HG02678 (cell line): Measurements from ENCODE around the gene UGT1A1.

Experiments
- ATAC-seq: cut with Tn5 transposase; IDR thresholded peaks from one replicate; pipeline ENCODE4 v1.9.1; 2021; ENCODE audit warnings: mild to moderate bottlenecking, moderate library complexity; ENCODE audit not compliant: unreplicated experiment

Gene UGT1A1

DNA sequence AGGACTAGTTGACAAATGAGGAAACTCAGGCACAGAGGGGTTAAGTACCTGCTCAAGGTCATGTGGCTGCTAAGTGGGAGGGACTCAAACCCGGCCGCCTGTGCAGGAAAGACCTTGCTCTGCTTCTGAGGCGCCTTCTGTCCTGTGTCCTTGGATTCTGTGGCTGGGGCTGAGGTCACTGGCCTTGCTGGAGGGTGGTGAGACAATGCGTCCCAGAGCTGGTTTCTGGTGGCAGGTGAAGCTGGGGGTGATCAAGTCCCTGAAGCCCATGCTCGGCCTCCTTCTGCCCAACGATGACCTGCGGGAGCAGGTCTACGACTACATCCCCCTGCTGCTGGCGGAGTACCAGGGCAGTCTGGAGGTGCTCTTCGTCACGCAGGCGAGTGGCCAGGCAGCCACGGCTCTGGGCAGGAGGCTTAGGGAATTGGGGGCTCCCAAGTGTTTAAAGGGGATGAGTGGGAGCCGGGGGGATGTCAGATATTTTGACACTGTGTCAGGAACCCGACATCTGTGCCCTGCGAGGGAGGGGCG, 34.1 kb downstream of the UGT1A1 start:
- no peak for ATAC-seq

DNA sequence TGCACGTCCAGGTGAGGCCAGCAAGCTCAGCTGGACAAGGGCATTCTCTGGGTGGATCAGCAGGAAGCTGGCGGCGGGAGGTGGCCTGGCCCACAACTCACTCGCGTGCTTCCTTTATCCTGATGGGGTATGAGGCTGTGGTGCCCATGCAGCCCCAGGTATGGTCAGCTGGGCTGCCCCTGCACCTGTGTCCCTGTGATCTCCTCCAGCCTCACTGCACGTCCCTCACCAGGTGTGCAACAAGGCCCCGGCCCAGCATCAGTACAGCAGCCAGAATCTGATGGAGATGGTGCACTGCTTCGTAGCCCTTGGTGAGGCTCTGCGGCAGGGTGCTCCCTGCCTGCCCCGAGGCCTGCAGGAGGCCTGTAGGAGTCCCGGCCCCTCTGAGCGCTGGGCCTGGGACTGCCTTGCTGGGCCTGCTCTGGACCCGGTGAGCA, 35.7 kb downstream of the UGT1A1 start:
- ATAC-seq, result no peak

GRCh38 chr2:233796254-233796653, 36.2 kb downstream of the UGT1A1 start:
- ATAC-seq, result no peak

DNA sequence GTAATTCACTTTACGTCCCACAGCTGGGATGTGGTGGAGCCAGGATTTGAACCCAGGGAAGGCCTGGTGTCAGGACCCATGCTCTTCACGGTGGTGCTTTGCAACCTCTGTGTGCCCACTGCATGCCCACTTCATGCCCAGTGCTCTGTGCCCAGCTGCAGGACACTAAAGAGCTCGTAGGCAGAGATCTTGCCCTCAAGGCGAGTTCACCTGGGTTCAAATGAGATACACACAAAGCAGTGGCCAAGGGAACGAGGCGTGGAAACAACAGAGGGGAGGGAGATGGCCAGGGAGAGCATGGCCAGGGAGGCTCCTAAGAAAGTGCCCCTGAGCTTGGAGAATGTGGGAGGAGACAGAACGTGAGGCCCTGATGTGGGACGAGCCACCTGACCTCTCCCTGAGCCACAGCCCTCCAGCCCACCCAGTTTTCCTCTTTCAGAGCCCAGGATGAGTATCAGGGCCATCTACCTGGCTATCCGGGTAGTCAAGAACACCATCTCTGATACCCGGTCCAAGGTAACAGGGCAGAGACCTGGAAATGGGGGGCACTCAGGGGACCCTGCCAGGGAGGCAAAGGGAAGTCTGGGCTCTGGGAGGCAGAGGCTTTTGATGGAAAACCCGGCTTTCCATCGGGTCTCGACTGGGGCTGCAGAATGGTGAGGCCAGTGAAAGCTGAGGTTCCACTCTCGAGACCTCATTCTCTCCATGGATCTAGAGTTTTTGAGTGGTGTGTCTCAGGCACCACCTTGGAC, 38.4 kb downstream of the UGT1A1 start:
- no peak for ATAC-seq

GRCh38 chr2:233799087-233799665, 39.1 kb downstream of the UGT1A1 start:
- ATAC-seq, result no peak

DNA sequence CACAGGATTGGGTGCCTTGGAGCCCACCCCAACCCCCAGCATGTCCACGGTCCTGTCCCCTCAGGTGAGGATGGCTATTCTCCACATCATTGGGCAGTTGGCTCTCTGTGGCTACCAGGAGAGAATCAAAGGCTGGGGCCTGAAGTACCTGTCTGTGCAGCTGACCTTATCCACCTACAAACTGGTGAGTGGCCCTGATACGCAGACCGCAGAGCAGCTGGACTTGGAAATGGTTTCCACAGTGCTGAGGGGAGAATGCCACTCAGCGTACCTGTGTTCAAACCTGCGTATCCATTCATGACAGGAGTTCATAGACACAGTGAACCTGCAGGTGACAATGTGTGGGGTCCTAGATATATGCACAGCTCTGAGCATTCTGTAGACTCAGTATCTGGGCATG, 39.6 kb downstream of the UGT1A1 start:
- ATAC-seq, result no peak

GRCh38 chr2:233800208-233800607, 40.1 kb downstream of the UGT1A1 start:
- ATAC-seq, result no peak

DNA sequence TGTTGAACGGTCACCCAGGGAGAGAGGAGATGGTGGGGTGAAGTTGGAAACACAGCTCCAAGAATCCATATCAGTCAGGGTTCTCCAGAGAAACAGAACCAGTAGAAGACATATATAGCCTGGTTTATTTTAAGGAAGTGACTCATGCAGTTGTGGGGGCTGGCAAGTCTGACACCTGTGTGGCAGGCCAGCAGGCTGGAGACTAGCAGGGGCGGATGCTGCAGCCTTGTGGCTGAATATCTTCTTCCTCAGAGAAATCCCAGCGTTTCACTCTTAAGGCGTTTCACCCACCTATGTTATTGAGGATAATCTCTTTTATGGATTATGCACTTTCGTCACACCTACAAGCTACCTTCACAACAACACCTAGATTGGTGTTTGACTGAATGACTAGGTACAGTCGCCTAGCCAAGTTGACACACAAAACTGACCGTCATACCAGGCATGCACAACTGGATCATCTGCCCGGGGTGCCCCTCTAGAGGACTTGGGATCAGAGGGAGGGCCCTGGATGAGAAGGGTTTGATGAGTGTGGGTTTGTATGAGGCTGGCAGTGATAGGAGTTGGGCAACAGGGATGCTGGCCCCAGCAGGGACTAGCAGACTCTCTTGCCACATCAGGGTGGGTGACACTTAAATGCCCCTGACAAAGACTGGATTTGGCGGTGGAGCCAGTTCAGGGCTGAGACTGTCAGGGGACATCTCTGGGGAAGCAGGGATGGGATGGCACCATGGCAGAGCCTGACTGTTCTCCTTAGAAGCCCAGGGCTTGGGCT, 41.5 kb downstream of the UGT1A1 start:
- ATAC-seq, result no peak

DNA sequence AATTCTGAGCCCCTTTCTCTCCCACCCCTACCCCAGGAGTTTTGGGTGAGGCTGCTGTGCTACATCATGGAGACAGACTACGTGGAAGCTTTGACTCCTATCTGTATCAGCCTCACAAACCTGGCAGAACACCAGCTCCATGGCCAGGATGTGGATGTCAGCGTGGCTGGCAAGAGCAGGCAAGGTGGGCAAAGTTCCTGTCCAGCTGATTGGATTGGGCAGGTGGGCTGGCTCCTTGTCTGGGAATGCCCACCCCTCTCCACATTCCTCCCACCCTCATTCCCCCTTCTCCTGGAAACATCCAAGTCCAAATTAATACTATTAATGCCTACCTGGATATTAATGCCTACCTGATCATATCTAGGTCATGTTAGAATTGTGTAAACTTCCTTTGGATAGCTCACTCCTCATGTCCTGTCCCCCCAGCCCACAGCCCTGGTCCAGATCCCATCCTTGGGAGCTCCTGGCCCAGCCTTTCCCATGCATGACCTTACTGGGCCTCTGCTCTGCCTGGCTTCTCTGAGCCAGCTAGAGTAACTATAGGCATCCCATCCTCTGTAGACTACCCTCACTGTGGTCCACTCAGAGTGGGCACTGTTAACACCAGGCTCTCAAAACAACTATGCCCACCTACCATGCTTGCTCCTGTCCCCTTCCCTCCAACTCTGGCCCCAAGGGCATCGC, 42.2 kb downstream of the UGT1A1 start:
- no peak for ATAC-seq

- ATAC-seq, result no peak
Measured at GRCh38 chr2:233803292-233803911, 43.3 kb downstream of the UGT1A1 start.

- ATAC-seq, result no peak
Measured at GRCh38 chr2:233803994-233804393, 43.9 kb downstream of the UGT1A1 start.

DNA sequence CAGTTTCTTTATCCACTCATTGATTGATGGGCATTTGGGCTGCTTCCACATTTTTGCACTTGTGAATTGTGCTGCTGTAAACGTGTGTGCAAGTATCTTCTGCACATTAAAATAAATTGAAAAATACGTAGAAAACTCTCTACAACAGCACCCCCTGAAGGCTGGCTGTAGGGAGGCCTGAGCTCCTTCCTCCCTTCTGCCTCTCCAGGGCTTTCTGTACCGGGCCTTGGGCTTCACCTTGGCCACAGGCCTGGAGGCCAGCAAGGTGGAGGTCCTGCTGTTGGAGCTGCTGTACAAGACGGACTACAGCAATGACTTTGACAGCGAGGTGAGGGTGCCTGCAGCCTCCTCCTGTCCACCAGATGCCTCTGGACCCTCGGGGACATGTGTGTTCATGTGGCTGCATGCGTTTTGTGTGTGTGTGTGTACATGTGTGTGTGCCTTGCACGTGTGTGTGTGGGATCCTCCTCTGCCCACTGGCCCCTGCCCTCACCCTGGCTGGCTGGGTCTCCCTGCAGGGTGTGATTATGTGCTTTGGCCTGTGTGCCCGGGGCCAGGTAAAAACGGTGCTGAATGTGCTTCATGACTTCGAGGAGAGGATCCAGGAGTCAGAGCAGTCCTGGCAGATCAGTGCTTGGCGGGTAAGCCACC, 47.3 kb downstream of the UGT1A1 start:
- no peak for ATAC-seq

- ATAC-seq, result no peak
Measured at GRCh38 chr2:233807966-233808935, 48.2 kb downstream of the UGT1A1 start.

DNA sequence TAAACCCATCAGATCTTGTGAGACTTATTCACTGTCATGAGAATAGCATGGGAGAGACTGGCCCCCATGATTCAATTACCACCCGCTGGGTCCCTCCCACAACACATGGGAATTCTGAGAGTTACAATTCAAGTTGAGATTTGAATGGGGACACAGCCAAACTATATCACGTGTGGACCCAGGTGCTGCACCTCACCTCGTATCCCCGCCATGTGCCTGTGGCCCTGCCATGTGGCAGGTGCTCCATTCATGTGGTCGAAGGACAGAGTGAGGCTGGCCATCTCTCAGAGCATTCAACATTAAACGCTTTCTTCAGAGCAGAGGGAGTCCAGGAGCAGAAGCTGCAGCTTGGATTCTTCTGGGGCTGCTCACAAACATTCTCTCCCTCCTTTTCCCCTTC, 50.3 kb downstream of the UGT1A1 start:
- no peak for ATAC-seq

- no peak for ATAC-seq
Measured at GRCh38 chr2:233811087-233811486, 51.0 kb downstream of the UGT1A1 start.

- no peak for ATAC-seq
Measured at GRCh38 chr2:233811732-233812131, 51.7 kb downstream of the UGT1A1 start.

DNA sequence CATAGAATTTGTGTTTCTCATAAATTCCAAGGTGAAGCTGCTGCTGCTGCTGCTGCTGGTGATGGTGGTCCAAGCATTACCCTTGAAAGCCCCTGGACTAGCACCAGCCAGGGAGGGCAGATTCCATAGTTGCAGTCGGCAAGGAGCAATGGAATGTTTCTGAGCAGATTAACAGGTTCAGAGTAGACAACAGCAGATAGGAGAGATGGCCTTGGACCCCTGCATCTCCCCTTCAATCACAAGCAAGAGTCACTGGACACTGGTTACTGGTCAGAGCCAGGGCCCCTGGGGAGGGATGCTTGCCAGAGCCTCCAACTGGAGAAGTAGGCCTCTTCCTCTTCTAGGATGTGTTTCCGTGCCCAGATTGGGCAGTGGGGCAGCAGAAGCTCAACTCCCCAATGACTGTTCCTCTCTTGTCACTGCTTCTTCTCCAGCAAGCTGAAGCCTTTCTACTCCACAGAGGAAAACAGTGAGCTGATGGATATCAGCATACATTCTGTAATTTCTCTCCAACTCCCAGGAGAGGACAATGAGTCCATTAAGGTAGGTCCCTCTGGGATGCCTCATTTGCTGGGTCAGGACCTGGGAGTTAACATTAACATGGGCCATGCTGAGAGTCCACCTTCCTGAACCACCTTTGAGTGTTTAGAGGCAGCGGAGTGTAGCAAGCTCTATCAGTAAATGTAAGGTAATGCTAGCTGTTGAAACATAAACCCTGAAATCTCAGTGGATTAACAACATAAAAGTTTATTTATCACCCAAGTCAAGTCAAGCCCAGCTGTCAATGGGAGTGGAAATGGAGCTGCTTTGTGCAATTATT, 53.4 kb downstream of the UGT1A1 start:
- ATAC-seq, result no peak
